H1 (cell line): Measurements from ENCODE around the gene CAMTA1. TPM values are rescaled to one million over a fixed set of nuclear protein-coding genes. Genes with fewer than 3 reads are reported as not detected.

Experiments used
- BACH1 ChIP-seq: IDR thresholded peaks from 2 replicates; pipeline ENCODE4 v1.6.1; 2012; ENCODE audit warnings: low read length, improper control_type of control experiment
- PHF8 ChIP-seq: fragments of 200-600 bp; sonication (generic); conservative IDR thresholded peaks from 2 replicates; pipeline ENCODE4 v1.7.1; 2012; ENCODE audit warnings: low read depth, mild to moderate bottlenecking, inconsistent platforms, low read length, moderate library complexity
- polyA plus RNA-seq, 7 experiments: library from polyadenylated mRNA; depleted of rRNA in 3 of 7; stranded (reverse) in 5 of 7; unstranded in 2 of 7; fragments of >200 nt in 5 of 7; fragments of 200-250 nt in 2 of 7; gene quantifications; 1 replicate in 5 of 7; 2 replicates in 1 of 7; 4 replicates in 1 of 7; pipeline versions ENCODE4 v1.2.1 to v1.2.3, GENCODE V29; 2011 to 2013; ENCODE audit warnings: missing spikeins in 2 of 7, mixed read lengths in 2 of 7
- total RNA-seq: library from RNA; stranded (reverse); fragmentation: NEBNext Ultra II Directional; extraction: Animal tissue kit (Norgen Biotek cat#: 25700); gene quantifications from 2 replicates; pipeline ENCODE4 v1.2.1, GENCODE V29; 2021

CAMTA1 gene
- total and polyA plus RNA-seq, 2 of the 8 experiments (the other 6 are each of a cell fraction or from before 2014, with no cell fraction given), result 65.0 to 119 TPM

DNA sequence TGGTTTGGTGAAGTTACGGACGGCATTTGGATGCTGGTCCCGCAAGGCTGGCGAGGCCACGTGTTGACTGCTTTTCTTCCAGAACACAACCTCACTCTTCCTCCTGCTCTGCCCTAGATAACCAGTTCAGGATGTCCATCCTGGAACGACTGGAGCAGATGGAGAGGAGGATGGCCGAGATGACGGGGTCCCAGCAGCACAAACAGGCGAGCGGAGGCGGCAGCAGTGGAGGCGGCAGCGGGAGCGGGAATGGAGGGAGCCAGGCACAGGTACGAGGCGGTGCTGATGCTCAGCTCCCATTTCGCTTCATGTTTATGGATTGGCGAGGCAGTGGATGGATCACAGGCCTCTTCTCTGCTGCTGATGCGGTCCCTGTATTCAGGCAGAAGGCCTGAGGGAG lies 947.1 kb downstream of the CAMTA1 start (continued):
- TF ChIP-seq PHF8, result no peak
- TF ChIP-seq BACH1, result no peak
